Peyer's patch (tissue), 4 donors: Measurements from ENCODE around the gene FASTK.

Experiments
- POLR2A ChIP-seq, 2 donors: fragments of 450-650 bp; IDR thresholded peaks; one replicate each; pipeline ENCODE4 v1.5.1; 2017; ENCODE audit warnings: antibody characterized with exemption in 2 of 2, mild to moderate bottlenecking in 2 of 2, moderate library complexity in 2 of 2
- TF ChIP-seq, protein P1 (sequence below), 6 experiments: fragments of 450-650 bp in 4 of 6; fragments of 200-600 bp in 2 of 6; sonication (generic) in 1 of 6; IDR thresholded peaks; one replicate each; pipeline ENCODE4 v1.5.1; 2017 to 2019; ENCODE audit warnings: antibody characterized with exemption in 6 of 6, mild to moderate bottlenecking in 3 of 6, moderate library complexity in 1 of 6

DNA sequence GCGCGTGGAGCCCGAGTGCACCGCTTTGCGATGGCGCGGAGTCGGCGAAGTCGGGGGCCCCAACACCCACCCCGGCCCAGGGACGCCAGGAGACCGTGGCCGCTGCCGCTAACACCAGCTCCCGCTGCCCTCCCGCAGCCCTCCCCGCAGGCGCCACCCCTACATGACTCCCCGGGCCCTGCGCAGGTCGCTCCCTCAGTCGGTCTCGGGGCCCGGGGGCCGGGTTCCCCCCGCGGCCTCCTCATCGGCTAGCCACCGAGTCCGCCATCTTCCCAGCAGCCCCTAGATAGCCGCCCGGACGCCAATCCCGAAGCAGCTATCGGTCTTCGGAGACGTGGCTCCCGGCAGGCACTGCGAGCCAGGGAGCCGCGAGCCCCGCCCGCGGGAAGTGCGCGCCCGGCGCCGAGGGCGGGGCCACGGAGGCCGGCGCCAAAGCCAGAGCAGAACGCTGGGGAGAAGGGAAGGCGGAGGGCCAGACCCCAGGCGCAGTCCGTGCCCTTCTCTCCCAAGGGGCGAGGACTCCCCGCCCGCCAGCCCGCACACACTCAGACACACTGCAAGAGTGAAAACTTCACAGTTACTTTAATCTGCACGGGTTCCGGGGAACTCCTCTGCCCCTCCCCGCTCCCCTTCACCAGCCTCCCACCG is at the start of gene FASTK:
- TF ChIP-seq, protein P1, sequence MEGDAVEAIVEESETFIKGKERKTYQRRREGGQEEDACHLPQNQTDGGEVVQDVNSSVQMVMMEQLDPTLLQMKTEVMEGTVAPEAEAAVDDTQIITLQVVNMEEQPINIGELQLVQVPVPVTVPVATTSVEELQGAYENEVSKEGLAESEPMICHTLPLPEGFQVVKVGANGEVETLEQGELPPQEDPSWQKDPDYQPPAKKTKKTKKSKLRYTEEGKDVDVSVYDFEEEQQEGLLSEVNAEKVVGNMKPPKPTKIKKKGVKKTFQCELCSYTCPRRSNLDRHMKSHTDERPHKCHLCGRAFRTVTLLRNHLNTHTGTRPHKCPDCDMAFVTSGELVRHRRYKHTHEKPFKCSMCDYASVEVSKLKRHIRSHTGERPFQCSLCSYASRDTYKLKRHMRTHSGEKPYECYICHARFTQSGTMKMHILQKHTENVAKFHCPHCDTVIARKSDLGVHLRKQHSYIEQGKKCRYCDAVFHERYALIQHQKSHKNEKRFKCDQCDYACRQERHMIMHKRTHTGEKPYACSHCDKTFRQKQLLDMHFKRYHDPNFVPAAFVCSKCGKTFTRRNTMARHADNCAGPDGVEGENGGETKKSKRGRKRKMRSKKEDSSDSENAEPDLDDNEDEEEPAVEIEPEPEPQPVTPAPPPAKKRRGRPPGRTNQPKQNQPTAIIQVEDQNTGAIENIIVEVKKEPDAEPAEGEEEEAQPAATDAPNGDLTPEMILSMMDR (IDR thresholded peaks at IDR 0.05) = no peak
- TF ChIP-seq POLR2A (IDR thresholded peaks at IDR 0.05) = peak; percentile 74 to 81
